HG02642 (cell line): ENCODE data around the gene TBCK.
"Not testable (repeated sequence)": the region's sequence is repeated elsewhere in the genome, so short reads cannot be mapped to it uniquely, and the experiment has no call there.

Experiments used
- ATAC-seq: cut with Tn5 transposase; IDR thresholded peaks from one replicate; pipeline ENCODE4 v1.9.1; 2021; ENCODE audit warnings: mild to moderate bottlenecking; ENCODE audit not compliant: unreplicated experiment, poor library complexity

The TBCK gene

DNA sequence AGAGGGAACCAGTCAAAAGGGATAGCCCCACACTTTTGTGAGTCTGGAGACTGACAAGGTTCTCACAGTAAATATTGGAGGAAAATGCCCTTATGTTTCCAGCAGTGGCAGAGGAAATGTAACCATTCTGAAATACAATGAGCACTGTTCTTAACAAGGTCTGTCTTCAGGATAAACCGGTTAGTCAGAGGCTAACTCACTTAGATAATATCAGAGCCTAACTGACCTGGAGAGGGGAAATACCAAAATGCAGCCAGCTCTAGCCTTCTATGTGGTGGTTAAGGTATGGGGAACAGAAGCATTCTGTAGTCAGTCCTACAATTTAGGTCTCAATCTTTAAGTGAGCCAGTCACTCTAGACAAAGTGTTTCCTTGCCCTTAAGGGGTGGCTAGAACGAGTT, 70.8 kb downstream of the TBCK start:
- no peak for ATAC-seq

DNA sequence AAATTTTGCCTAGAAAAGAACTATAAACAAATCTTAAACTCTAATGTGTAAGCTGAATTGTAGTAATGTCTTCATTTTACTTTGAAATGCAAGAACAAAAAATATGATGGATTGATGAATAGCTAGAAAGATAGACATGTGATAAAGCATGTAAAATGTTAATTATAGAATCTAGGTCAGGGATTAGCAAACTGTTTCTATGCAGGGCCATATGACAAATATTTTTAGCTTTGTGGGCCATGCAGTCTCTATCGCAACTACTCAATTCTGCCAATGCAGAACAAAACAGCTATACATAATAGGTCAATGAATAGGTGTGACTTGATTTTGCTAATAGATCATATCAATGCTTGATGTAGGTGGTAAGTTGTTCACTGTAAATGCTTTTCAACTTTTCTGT, 75.3 kb downstream of the TBCK start:
- ATAC-seq, result no peak

DNA sequence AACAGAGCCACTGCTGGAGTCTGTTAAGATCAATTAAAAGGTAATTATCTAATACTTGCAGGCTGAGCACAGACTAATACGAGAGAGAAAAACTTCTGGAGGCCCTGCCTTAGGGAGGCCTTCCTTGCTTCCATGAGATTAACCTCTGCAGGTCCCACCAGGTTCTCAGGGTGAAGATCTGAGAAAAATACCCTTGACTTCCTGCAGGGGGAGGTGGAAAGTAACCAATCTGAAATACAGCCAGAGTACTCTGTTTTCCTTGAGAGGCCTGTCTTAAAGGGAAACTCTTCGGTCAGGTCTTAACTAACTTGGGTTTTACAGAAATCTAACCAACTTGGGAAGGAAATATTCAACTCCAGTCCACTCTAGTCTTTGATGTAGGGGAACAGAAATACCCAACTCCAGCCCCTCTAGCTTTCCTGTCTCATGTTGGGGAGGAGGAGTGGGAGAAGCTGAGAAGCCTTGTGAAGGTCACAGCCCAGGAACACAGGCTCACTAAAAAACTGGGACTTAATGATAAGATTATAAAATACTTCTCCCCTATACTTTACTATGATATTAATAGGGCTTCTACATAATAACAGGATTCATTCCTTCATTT, 77.1 kb downstream of the TBCK start:
- peak; percentile 95 for ATAC-seq

DNA sequence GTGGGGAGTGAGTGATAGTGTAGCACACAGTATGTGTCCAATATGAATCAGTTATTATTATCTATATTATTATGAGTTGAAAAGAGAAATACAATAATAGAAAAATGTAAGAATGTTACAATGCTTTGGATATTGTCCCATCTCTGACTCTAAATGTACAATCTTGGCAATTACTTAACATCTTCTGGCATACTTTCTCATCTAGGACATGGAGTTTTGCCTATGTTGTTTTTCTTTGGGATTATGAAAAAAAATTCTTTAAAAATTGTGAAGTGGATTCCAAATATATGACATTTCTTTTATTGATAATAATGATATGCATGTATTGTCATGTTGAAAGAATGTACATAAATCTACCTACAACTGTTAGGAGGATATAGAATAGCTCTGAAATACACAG, 84.1 kb downstream of the TBCK start:
- ATAC-seq, result no peak

DNA sequence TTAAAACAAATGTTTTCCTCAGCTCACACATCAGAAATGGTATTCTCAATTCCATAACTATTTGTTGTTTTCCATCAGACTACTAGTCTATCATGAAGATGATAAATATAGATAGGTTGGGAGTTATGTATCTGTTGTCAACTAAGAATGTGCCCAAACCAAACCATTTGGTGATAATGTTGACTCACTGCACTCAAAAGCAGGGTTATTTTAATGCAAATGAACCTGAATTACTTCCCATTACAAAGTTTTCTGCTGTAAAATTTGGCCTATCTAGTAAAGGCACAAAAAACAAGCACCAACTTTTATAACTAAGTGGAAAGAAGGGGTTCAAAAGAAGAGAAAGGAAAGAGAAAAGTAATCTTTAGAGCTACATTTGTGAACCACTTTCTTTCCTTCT, 93.5 kb downstream of the TBCK start:
- ATAC-seq, result no peak

DNA sequence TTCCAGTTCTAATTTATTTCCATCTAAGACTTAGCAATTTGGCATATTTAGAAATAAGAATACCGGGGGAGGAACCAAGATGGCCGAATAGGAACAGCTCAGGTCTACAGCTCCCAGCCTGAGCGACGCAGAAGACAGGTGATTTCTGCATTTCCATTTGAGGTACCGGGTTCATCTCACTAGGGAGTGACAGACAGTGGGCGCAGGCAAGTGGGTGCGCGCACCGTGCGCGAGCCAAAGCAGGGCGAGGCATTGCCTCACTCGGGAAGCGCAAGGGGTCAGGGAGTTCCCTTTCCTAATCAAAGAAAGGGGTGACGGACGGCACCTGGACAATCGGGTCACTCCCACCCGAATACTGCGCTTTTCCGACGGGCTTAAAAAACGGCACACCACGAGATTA, 102.7 kb downstream of the TBCK start:
- ATAC-seq, result not testable (repeated sequence)

DNA sequence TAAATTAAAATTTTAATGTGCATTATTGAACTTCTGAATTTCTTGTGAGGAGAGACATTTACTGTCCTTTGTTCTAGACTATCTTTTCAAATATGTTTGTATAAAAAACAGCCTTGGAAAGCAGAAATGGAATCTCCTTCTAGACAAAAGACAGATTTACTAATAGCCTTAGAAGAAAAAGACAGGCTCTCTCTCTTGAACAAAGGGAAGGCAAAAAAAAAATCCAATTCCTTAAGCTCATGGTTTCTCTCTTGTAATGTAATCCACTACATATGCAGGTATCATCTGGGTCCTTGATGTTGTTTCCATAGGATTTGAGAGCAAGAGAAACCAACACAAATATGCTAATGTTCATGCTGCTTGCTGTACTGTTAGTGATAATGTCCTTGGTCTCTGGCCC, 106.0 kb downstream of the TBCK start:
- no peak for ATAC-seq

DNA sequence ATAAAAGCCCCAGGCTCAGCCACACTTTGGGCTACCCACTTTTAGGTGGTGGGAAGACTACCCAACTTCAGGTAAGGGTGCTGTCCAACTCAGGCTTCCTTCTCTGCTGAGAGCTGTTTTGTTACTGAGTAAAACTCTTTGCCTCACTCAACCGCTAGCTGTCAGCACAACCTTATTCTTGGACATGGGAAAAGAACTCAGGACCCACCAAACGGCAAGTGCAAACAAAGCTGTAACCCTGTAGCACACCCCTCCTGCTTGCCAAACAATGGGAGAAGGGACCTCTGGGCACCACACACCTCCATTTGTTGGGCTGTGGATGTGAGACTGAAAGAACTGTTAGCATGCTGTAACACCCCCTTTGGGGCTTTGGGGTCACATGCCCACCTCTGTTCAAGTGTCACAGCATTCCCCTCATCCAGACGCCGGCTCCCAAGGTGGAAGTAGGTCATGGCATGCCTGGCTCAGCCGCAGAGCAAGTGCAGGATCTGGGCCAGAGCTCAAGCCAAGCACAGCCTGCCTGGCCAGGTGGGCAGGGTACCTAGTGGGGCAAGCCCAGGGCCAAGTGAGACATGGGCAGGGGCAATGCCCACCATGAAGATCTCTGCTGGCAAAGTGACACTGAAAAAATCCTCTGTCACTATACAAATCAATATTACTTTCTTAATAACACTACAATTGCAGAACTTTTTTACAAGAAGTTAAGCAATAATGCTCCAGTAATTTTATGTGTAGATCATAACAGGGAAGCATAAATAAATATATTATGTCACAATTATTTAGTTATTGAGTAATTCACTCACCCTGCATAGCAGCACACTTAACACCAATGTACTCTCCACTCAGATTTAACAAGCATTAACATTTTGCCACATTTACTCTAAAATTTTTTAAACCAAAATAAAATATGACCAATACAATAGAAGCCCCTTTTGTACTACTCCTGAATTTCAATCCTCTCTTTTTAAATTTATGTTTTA, 107.2 kb downstream of the TBCK start:
- ATAC-seq, result no peak

DNA sequence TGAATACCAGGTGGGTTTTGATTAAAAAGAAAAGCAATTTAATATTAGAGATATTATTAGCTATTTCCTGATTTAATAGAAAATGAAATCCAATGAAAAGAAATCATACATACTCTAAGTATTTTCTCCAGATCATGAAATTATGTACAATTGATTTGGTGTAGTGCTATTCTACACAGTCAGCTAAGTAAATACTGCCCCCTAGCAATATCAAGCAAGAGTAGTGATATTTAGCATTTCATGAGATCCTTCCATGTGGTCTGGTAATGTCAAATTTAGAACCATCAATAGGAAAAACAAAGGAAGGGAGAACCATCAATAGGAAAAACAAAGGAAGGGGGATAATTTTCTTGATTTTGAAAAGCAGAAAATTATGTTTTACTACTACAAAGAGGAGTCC, 114.6 kb downstream of the TBCK start:
- no peak for ATAC-seq

DNA sequence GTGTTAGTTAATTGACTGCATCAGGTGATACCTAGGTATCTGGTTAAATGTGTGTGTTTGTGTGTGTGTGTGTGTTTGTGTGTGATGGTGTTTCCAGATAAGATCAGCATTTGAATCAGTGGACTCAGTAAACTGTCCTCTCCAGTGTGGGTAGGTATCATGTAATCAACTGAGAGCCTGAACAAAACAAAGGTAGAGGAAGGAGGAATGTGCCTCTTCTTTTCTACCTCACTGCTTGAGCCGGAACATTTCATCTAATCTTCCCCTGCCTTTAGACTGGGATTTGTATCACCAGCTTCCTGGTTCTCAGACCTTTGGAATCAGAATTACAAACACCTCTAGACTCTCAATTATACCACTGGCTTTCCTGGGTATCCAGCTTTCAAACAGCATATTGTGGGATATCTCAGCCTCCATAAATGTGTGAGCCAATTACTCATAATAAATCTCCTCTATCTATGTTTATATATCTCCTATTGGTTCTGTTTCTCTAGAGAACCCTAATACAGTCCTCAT, 120.5 kb downstream of the TBCK start:
- no peak for ATAC-seq

DNA sequence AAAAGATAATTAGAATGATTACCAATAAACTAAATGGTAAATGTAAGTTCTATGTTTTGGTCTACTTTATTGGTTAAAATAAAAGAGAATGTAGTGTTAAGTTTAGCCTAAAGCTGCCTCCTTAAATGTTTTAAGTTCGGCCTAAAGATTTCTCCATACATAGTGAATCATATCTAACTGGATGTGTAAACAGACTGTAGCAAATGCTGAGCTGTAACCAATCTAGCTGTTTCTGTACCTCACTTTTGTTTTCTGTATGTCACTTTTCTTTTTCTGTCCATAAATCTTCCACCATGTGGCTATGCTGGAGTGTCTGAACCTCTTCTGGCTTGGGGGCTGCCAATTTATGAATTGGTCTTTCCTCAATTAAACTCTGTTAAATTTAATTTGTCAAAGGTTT, 121.2 kb downstream of the TBCK start:
- no peak for ATAC-seq

DNA sequence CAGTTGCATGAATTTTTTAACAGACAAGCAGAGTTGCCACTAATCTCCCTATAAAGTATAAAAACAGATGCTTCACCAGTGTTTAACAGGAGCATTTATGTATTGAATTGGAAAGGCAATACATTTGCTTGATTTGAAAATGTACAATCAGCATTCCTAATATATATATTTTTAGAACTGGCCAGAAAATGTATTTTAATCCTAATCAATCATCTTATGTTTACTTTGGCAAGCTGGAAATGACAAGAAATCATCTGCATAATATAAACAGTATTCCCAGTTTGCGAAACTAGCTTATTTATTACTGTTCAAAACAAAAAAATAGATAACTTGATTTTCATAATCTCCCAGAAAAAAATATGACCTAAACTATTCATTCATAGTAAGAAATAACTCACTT, 123.9 kb downstream of the TBCK start:
- no peak for ATAC-seq

DNA sequence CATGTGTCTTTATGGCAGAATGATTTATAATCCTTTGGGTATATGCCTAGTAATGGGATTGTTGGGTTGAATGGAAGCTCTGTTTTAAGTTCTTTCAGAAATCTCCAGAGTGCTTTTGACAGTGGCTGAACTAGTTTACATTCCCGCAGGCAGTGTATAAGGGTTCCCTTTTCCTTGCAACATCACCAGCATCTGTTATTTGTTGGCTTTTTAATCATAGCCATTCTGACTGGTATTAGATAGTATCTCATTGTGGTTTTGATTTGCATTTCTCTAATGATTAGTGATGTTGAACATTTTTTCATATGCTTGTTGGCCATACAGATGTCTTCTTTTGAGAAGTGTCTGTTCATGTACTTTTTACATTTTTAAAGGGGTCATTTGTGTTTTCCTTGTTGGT, 129.8 kb downstream of the TBCK start:
- no peak for ATAC-seq

DNA sequence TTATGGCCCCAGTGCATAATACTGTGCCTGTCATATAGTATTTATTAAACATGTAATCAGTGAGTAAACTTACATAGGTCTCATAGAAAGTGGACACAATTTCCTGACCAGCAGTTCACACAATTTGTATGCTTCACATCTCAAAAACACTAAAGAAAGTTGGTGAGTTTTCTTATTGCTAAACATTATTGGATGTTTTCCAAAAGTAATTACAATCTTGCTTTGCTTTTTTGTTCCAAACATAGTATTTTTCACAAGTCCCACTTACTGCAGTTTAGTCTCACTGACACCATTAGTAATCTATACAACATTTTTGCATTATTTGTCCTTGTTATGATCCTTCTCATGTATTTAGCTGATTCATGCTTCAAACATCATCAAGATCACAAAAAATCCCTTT, 132.5 kb downstream of the TBCK start:
- ATAC-seq, result no peak

DNA sequence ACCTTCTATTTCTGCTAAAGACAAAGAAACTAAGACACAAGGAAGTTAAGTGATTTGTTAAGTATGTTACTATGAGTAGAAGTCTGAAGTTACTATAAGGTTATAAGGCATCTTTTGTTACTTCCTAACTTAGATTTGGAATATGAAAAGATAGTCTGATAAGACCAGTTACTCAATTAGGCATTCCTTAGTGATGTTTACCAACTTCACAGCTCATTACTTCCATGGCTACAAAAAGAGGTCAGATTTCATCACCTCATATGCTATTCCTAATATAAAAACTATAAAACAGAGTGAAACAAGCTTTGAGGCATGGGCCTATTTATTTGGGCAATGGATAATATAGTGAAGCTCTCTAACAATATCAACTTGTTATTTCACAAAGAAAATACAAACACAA, 143.1 kb downstream of the TBCK start:
- no peak for ATAC-seq

DNA sequence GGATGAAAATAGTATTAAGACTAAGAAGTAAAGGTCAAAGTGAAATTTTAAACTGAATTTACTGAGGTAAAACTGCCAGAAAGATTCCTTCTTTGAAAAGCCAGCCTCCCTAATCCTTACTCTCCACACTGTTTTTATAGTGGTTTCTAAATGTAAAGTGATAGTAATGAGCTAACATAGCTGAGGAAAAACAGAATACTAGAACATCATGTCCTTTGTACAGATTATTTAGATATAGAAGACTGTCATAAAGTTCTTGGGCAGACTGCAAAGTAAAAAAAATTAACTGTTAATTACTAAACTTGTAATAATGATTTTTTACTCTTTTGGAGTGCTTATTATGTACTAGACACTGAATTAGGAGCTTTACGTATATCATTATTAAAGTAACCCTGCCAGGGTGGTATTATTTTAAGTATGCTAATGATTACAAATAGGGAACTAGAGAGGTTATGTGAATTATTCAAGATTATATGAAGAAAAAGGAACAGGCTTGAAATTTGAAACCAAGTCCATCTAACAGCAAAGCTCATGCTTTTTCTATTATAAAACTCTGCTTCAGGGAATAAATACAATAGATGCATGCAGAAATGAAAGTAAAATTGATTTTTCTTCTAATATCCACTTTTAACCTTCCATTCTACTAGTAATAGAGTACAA, 150.5 kb downstream of the TBCK start:
- ATAC-seq, result no peak

DNA sequence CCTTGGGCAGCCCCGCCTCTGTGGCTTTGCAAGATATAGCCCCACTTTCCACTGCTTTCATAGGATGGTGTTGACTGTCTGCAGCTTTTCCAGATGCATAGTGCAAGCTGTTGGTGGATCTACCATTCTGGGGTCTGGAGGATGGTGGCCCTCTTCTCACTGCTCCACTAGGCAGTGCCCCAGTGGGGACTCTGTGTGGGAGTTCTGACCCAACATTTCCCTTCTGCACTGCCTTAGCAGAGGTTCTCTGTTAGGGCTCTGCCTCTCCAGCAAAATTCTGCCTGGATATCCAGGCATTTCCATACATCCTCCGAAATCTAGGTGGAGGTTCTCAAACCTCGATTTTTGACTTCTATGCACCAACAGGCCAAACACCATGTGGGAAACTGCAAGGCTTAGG, 153.7 kb downstream of the TBCK start:
- no peak for ATAC-seq

DNA sequence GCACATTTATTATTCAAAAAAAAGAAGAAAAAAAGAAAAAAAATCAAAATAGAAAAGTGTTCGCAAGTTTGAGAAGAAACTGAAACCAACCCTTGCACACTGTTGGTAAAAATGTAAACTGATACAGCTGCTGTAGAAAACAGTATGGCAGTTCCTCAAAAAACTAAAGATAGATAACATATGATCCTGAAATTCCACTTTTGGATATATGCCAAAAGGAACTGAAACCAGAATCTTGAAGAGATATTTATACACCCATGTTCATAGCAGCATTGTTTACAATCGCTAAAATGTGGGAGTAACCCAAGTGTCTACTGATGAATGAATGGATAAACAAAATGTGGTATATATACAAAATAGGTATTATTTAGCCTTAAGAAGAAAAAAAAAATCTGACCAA, 155.4 kb downstream of the TBCK start:
- no peak for ATAC-seq

DNA sequence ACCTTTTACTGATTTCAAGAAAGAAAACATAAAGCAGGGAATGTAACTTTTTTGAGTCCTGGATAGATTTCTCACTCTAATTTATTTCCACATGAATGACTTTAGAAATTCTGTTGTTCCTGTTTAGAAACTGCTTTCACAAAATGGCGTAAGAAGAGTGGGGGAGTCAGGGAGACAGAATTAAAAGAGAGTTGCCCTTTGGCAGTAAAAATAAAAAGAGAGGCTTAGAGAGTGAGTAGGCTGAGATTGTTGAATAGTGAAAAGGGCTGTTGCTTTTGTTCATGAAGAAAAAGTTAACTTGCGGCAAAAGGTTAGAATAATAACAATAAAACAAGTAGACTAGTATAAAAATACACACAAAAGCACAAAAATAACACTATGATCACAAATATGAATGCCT, 166.1 kb downstream of the TBCK start:
- no peak for ATAC-seq

DNA sequence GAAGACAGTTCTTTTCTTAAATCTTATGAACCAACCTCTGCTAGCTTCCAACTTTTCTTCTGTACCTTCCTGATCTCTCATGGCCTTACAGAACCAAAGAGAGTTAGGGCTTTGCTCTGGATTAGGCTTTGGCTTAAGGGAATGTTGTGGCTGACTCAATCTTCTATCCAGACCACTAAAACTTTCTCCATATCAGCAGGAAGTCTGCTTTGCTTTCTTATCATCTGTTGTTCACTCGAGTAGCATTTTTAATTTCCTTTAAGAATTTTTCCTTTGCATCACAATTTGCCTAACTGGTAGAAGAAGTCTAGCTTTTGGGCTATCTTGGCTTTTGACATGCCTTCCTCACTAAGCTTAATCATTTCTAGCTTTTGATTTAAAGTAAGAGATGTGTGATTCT, 167.0 kb downstream of the TBCK start:
- ATAC-seq, result no peak

DNA sequence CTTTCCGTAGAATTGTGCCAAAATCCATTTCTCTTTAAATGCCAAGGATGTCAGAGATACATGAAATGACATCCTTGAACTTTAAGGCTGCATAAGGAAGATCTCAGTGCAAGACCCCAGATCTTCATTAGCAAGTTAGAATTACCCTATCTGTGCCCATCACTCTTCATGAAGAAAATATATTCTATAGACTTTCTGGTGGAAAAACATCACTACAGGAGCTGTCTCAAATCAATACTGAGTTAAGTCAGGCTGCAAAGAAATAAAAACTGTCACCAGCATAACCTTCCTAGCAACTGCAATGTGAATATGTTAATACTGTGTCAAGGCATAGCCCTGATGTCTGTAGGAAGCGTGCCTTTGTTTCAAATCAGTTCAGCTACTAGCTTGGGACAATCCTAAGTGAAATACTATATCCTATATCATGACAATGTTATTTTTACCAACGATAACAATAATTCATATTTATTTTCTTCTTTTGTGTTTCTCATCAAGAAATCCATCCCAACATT, 173.3 kb downstream of the TBCK start:
- ATAC-seq, result no peak
